Fibroblast of pulmonary artery (primary cell): Measurements from ENCODE around the gene COL4A6.

Experiments
- DNase-seq: peaks from one replicate; pipeline ENCODE4 v3.0.0-alpha.2; 2010; ENCODE audit warnings: low read depth
- H3K4me3 ChIP-seq: replicated peaks from 2 replicates; pipeline ENCODE4 v1.5.1; 2011; ENCODE audit warnings: low read depth, mild to moderate bottlenecking, control low read depth, low read length, moderate library complexity
- CTCF ChIP-seq: IDR thresholded peaks from 2 replicates; pipeline ENCODE4 v1.5.1; 2011; ENCODE audit warnings: mild to moderate bottlenecking, control low read depth, low read length, inconsistent platforms; ENCODE audit errors: missing control alignments

COL4A6 gene

GRCh38 chrX:108127152-108127551, 311.1 kb downstream of the COL4A6 start:
- no peak for TF ChIP-seq CTCF
- H3K4me3 ChIP-seq, result no peak overlapping the region
- no peak for DNase-seq

- no peak for TF ChIP-seq CTCF
- H3K4me3 ChIP-seq, result no peak overlapping the region
- peak; percentile 39 for DNase-seq
These were observed 311.6 kb downstream of the COL4A6 start for GRCh38 chrX:108126661-108127060.

- no peak for DNase-seq
- TF ChIP-seq CTCF, result no peak
- no peak overlapping the region for H3K4me3 ChIP-seq
These were observed 314.4 kb downstream of the COL4A6 start for GRCh38 chrX:108123591-108124366.

GRCh38 chrX:108122748-108123147, 315.5 kb downstream of the COL4A6 start:
- H3K4me3 ChIP-seq, result no peak overlapping the region
- DNase-seq, result peak; percentile 35

GRCh38 chrX:108121291-108121690, 316.9 kb downstream of the COL4A6 start:
- DNase-seq, result no peak
- no peak overlapping the region for H3K4me3 ChIP-seq
- no peak for TF ChIP-seq CTCF

More at GRCh38 chrX:108122748-108123147, 315.5 kb downstream of the COL4A6 start:
- no peak for TF ChIP-seq CTCF

GRCh38 chrX:108117988-108118387, 320.2 kb downstream of the COL4A6 start:
- no peak overlapping the region for H3K4me3 ChIP-seq
- DNase-seq, result no peak
- no peak for TF ChIP-seq CTCF

- no peak for TF ChIP-seq CTCF
- H3K4me3 ChIP-seq, result no peak overlapping the region
- no peak for DNase-seq
These were observed 323.7 kb downstream of the COL4A6 start for GRCh38 chrX:108114541-108114940.
